Progenitor cell of endocrine pancreas (in vitro differentiated cells): ENCODE measurements around the gene TNFAIP8. TPM values are rescaled to one million over a fixed set of nuclear protein-coding genes. Genes with fewer than 3 reads are reported as not detected.

Experiments
- DNase-seq: peaks from one replicate; pipeline ENCODE4 v3.0.0; 2021; ENCODE audit warnings: low spot score; ENCODE audit not compliant: unreplicated experiment
- H3K27ac Mint-ChIP-seq: 2 replicates; pipeline ENCODE4 v1.8.0; 2021; ENCODE audit warnings: mild to moderate bottlenecking, moderate library complexity, mixed read lengths
- H3K27me3 Mint-ChIP-seq: 2 replicates; pipeline ENCODE4 v1.8.0; 2021; ENCODE audit warnings: mixed read lengths
- H3K36me3 Mint-ChIP-seq: 2 replicates; pipeline ENCODE4 v1.8.0; 2022; ENCODE audit warnings: mixed read lengths; ENCODE audit not compliant: insufficient read depth
- H3K4me1 Mint-ChIP-seq: 2 replicates; pipeline ENCODE4 v1.8.0; 2021; ENCODE audit warnings: low read depth, mixed read lengths
- H3K4me3 Mint-ChIP-seq: 2 replicates; pipeline ENCODE4 v1.8.0; 2021; ENCODE audit warnings: low read depth, mild to moderate bottlenecking, moderate library complexity, mixed read lengths
- H3K9me3 Mint-ChIP-seq: 2 replicates; pipeline ENCODE4 v1.8.0; 2021; ENCODE audit warnings: low read depth, mixed read lengths
- CTCF ChIP-seq: fragments of 200-600 bp; sonication (generic); IDR thresholded peaks from one replicate; pipeline ENCODE4 v1.5.0; 2021; ENCODE audit warnings: antibody characterized with exemption, mild to moderate bottlenecking; ENCODE audit not compliant: unreplicated experiment
- total RNA-seq: library from RNA; stranded (reverse); gene quantifications from 2 replicates; pipeline ENCODE4 v1.2.1, GENCODE V29; 2021

Gene TNFAIP8
- total RNA-seq, 1 donor from 2014 or later = 8.0 TPM

- H3K9me3 Mint-ChIP-seq = no peaks in the 10 kb centered on the region
- no peak for DNase-seq
- H3K27ac Mint-ChIP-seq = no peak overlapping the region
- peaks cover 1% of the 10 kb centered on the region for H3K36me3 Mint-ChIP-seq
- H3K4me1 Mint-ChIP-seq = peaks cover 17% of the 10 kb centered on the region
- TF ChIP-seq CTCF = no peak
- no peak overlapping the region for H3K4me3 Mint-ChIP-seq
- no peaks in the 10 kb centered on the region for H3K27me3 Mint-ChIP-seq
These were observed 32.8 kb upstream of the TNFAIP8 start for GRCh38 chr5:119322948-119323537.

- no peak overlapping the region for H3K4me3 Mint-ChIP-seq
- no peaks in the 10 kb centered on the region for H3K9me3 Mint-ChIP-seq
- peaks cover 1% of the 10 kb centered on the region for H3K36me3 Mint-ChIP-seq
- no peak for DNase-seq
- no peak overlapping the region for H3K27ac Mint-ChIP-seq
- no peak for TF ChIP-seq CTCF
- H3K4me1 Mint-ChIP-seq = peaks cover 17% of the 10 kb centered on the region
- H3K27me3 Mint-ChIP-seq = no peaks in the 10 kb centered on the region
These were observed 32.2 kb upstream of the TNFAIP8 start for GRCh38 chr5:119323601-119324000.

GRCh38 chr5:119324842-119325241 lies 31.0 kb upstream of the TNFAIP8 start:
- Mint-ChIP-seq H3K36me3 (no peaks in the 10 kb centered on the region), H3K9me3 (no peaks in the 10 kb centered on the region), H3K4me3 (no peak overlapping the region), H3K27me3 (no peaks in the 10 kb centered on the region), H3K4me1 (peaks cover 17% of the 10 kb centered on the region), H3K27ac (no peak overlapping the region)
- no peak for DNase-seq
- no peak for TF ChIP-seq CTCF

- no peak overlapping the region for H3K4me3 Mint-ChIP-seq
- no peak for DNase-seq
- H3K9me3 Mint-ChIP-seq = no peaks in the 10 kb centered on the region
- H3K27me3 Mint-ChIP-seq = no peaks in the 10 kb centered on the region
- no peaks in the 10 kb centered on the region for H3K36me3 Mint-ChIP-seq
- no peak for TF ChIP-seq CTCF
- H3K27ac Mint-ChIP-seq = no peak overlapping the region
- H3K4me1 Mint-ChIP-seq = peaks cover 12% of the 10 kb centered on the region
These were observed 28.8 kb upstream of the TNFAIP8 start for GRCh38 chr5:119327018-119327417.

GRCh38 chr5:119328753-119329602 lies 26.8 kb upstream of the TNFAIP8 start:
- H3K4me1 Mint-ChIP-seq = peaks cover 3% of the 10 kb centered on the region
- TF ChIP-seq CTCF = no peak
- no peaks in the 10 kb centered on the region for H3K9me3 Mint-ChIP-seq
- H3K27ac Mint-ChIP-seq = no peak overlapping the region
- no peak overlapping the region for H3K4me3 Mint-ChIP-seq
- H3K36me3 Mint-ChIP-seq = no peaks in the 10 kb centered on the region
- H3K27me3 Mint-ChIP-seq = no peaks in the 10 kb centered on the region
- DNase-seq = no peak
